NOMO-1 treated with dmso at 0.1 percent for 144 hours (cell line): Measurements from ENCODE around the gene PTGR2.
"Not testable (repeated sequence)": the region's sequence is repeated elsewhere in the genome, so short reads cannot be mapped to it uniquely, and the experiment has no call there.

Source experiments
- DNase-seq: peaks from one replicate; lab custom pipeline; 2025; ENCODE audit not compliant: unreplicated experiment; lab: John Stamatoyannopoulos, UW

The PTGR2 gene

GRCh38 chr14:73833034-73833433 lies 18.6 kb upstream of the PTGR2 start:
- no peak for DNase-seq

- no peak for DNase-seq
Observed at GRCh38 chr14:73833530-73834260, 17.9 kb upstream of the PTGR2 start.

GRCh38 chr14:73834261-73834625 lies 17.4 kb upstream of the PTGR2 start:
- DNase-seq = no peak

- DNase-seq = not testable (repeated sequence)
Observed at GRCh38 chr14:73838293-73839034, 13.2 kb upstream of the PTGR2 start.

GRCh38 chr14:73842201-73842600 lies 9.4 kb upstream of the PTGR2 start:
- no peak for DNase-seq

- no peak for DNase-seq
Observed at GRCh38 chr14:73842851-73843250, 8.8 kb upstream of the PTGR2 start.

GRCh38 chr14:73843296-73843695 lies 8.3 kb upstream of the PTGR2 start:
- DNase-seq = no peak

GRCh38 chr14:73846947-73847346 lies 4.7 kb upstream of the PTGR2 start:
- no peak for DNase-seq

GRCh38 chr14:73851000-73851399 lies 631 bp upstream of the PTGR2 start:
- no peak for DNase-seq

- DNase-seq = no peak
Observed at GRCh38 chr14:73859145-73859544, 7.5 kb downstream of the PTGR2 start.

- DNase-seq = no peak
Observed at GRCh38 chr14:73861073-73861472, 9.4 kb downstream of the PTGR2 start.

GRCh38 chr14:73862480-73862879 lies 10.8 kb downstream of the PTGR2 start:
- no peak for DNase-seq

- DNase-seq = no peak
Observed at GRCh38 chr14:73863209-73863608, 11.6 kb downstream of the PTGR2 start.

- no peak for DNase-seq
Observed at GRCh38 chr14:73865534-73866113, 14.0 kb downstream of the PTGR2 start.

GRCh38 chr14:73869754-73870153 lies 18.1 kb downstream of the PTGR2 start:
- not testable (repeated sequence) for DNase-seq

GRCh38 chr14:73870525-73871235 lies 19.0 kb downstream of the PTGR2 start:
- no peak for DNase-seq

GRCh38 chr14:73873660-73874059 lies 22.0 kb downstream of the PTGR2 start:
- no peak for DNase-seq

GRCh38 chr14:73877790-73878189 lies 26.2 kb downstream of the PTGR2 start:
- DNase-seq = no peak

- no peak for DNase-seq
Observed at GRCh38 chr14:73878436-73878835, 26.8 kb downstream of the PTGR2 start.

GRCh38 chr14:73879027-73879426 lies 27.4 kb downstream of the PTGR2 start:
- DNase-seq = no peak

GRCh38 chr14:73884438-73885190 lies 33.0 kb downstream of the PTGR2 start:
- no peak for DNase-seq
